ENCODE measurements around the gene SIK3. TPM values are rescaled to one million over a fixed set of nuclear protein-coding genes. Genes with fewer than 3 reads are reported as not detected.

SIK3 gene
- polyA plus RNA-seq, 1 experiment = 9.0 TPM

DNA sequence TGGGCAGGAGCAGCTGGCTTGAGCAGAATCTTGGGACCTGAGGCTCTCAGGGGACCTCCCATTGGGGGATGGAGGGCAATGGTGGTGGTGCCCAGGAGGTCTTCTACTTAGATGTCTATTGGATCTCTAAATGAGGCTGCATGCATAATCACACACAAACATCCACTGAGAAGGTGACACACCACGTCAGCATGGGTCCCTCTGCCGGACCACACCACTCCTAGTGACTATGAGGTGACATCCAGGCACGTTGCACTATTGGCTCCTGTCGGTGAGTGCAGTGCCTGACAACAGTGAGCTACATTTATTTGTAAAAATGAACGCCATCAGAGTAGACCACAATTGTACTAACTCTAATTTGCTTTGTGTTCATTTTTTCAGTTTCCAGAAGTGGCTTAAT is 272.8 kb downstream of the SIK3 start:
- no peak for TF ChIP-seq CTCF (IDR thresholded peaks at IDR 0.05; ENCODE audit: low read depth, low read length)
- DNase-seq (ENCODE audit: low read depth, low spot score) = no peak
- ChIA-PET CTCF (interaction anchor here (1.1 kb wide), 1 partner anchor 10 kb away, joined by 4 read pairs; no protein-coding TSS in a partner anchor), POLR2A (interaction anchor here (0.7 kb wide), 1 partner anchor 12 kb away, joined by 5 read pairs; no protein-coding TSS in a partner anchor)
- Histone ChIP-seq H3K4me3 (ENCODE audit: low read depth, low read length) (no peak overlapping the region), H3K27me3 (ENCODE audit: control insufficient read depth, insufficient read depth, low read length) (peaks cover 8% of the 10 kb centered on the region), H3K27ac (ENCODE audit: low read depth, low read length) (no peak overlapping the region), H3K9me3 (ENCODE audit: control insufficient read depth, insufficient read depth, low read length) (no peaks in the 10 kb centered on the region)

DNA sequence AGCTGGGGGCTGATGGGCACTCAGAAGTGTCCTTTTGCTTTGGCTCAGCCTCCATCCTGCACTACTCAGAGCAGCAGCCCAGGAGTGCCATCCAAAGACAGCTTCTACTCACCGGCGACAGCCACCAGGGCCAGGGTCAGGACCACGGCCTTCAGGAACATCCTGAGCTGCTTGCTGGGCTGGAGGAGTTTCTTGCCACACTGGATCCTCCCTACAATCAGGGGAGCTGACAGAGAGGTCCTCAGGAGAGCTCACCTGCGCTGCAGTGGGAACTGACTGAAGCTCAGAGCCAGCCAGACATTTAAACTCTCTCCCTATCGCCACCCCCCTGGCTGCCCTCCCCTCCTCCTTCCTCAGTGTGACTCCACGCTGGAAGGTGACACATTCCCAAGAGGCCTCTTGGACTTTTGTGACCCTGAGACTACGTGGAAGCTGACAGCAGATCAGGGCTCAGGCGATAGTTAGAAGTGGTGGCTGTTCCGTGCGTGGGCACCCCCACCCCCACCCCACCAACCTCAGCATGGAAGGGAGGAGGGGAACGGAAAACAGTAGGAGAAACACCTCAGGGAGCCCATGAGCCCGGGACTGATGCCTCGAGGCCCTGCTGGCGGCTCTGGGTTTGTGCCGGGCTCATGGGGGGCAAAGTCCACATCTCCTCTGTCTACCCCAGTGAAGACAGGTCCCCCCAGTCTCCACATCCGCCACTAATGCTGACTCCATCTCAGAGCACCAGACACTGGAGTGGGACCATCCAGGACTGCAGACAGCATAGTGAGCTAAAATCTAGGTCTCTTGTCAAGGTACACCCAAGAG is 275.0 kb downstream of the SIK3 start, which contains the start of gene APOA4:
APOA4 (minus strand) TSS at position 274 of the 813 bp plus-strand sequence; CDS start at position 161, 113 bp downstream.
- no peak for DNase-seq (ENCODE audit: low read depth, low spot score)
- Histone ChIP-seq H3K4me3 (ENCODE audit: low read depth, low read length) (no peak within 1 kb of the TSS), H3K27ac (ENCODE audit: low read depth, low read length) (no peak within 1 kb of the TSS), H3K9me3 (ENCODE audit: control insufficient read depth, insufficient read depth, low read length) (no peaks in the 10 kb centered on the region), H3K27me3 (ENCODE audit: control insufficient read depth, insufficient read depth, low read length) (peaks cover 8% of the 10 kb centered on the region)
- ChIA-PET CTCF (interaction anchor here (0.5 to 1.5 kb wide), 4 partner anchors 12 to 316 kb away, joined by 3 to 5 read pairs (median 4); partner anchors contain the start of gene APOA5), POLR2A (interaction anchor here (1.5 kb wide), 1 partner anchor 30 kb away, joined by 4 read pairs; no protein-coding TSS in a partner anchor)
- TF ChIP-seq CTCF (IDR thresholded peaks at IDR 0.05; ENCODE audit: low read depth, low read length) = no peak

DNA sequence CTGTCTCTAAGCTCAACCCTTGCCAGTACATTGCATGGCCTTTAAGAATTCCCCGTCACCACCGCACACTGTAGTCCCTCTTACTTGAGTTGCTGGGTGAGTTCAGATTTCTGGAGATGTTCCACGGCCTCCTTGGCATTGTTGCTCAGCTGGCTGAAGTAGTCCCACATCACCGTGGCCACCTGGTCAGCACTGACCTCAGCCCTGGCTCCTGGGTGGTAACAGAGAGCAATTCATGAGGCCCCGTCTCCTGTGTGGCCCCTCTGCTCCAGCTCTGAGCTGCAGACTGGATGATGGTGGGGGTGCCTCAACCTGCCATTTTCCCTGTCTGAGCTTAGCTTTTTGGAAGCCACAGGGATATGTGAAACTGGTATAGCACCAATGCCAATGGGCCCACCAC is 275.7 kb downstream of the SIK3 start:
- no peak for DNase-seq (ENCODE audit: low read depth, low spot score)
- H3K27me3 ChIP-seq (ENCODE audit: control insufficient read depth, insufficient read depth, low read length) = peaks cover 8% of the 10 kb centered on the region
- no peak for TF ChIP-seq CTCF (IDR thresholded peaks at IDR 0.05; ENCODE audit: low read depth, low read length)
- H3K4me3 ChIP-seq (ENCODE audit: low read depth, low read length) = no peak overlapping the region
- POLR2A ChIA-PET = interaction anchor here (1.5 kb wide), 1 partner anchor 31 kb away, joined by 4 read pairs; no protein-coding TSS in a partner anchor
- CTCF ChIA-PET = interaction anchor here (1.2 to 1.5 kb wide), 2 partner anchors 13 to 31 kb away, joined by 5 read pairs; partner anchors contain the start of gene APOA5
- no peaks in the 10 kb centered on the region for H3K9me3 ChIP-seq (ENCODE audit: control insufficient read depth, insufficient read depth, low read length)
- H3K27ac ChIP-seq (ENCODE audit: low read depth, low read length) = no peak overlapping the region

DNA sequence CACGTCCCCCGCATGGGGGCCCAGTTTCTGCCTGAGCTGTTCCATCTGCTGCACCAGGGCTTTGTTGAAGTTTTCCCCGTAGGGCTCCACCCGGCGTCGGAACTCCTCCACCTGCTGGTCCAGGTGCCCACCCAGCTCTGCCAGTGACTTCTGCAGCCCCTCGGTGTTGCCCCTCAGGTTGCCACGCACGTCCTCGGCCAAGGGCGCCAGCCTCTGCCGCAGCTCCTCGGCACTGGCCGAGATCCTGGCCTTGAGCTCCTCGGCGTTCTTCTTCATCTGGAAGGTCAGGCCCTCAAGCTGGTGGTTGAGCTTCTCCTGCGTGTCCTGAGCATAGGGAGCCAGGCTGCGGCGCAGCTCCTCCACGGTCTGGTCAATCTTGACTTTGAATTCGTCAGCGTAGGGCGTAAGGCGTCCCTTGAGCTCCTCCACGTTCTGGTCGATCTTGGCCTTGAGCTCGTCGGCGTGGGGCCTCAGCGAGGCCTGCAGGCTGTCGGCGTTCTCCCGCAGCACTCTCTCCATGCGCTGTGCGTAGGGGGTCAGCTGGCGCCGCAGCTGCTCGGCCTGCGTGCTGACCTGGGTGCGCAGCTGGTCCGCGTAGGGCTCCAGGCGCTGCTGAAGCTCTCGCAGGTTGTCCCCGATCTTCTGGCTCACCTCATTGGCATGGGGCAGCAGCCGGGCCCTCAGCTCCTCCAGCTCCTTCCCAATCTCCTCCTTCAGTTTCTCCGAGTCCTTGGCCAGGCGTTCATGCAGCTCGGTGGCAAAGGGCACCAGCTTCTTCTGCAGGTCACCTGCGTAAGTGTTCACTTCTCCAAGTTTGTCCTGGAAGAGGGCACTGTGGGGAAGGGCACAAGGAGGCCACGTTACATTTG is 276.9 kb downstream of the SIK3 start:
- H3K27me3 ChIP-seq (ENCODE audit: control insufficient read depth, insufficient read depth, low read length) = peaks cover 7% of the 10 kb centered on the region
- POLR2A ChIA-PET = interaction anchor here (1.2 to 1.5 kb wide), 2 partner anchors 14 to 32 kb away, joined by 3 to 4 read pairs; no protein-coding TSS in a partner anchor
- CTCF ChIA-PET = interaction anchor here (1.5 kb wide), 1 partner anchor 14 kb away, joined by 5 read pairs; no protein-coding TSS in a partner anchor
- no peak overlapping the region for H3K27ac ChIP-seq (ENCODE audit: low read depth, low read length)
- DNase-seq (ENCODE audit: low read depth, low spot score) = no peak
- H3K9me3 ChIP-seq (ENCODE audit: control insufficient read depth, insufficient read depth, low read length) = no peaks in the 10 kb centered on the region
- no peak for TF ChIP-seq CTCF (IDR thresholded peaks at IDR 0.05; ENCODE audit: low read depth, low read length)
- no peak overlapping the region for H3K4me3 ChIP-seq (ENCODE audit: low read depth, low read length)
